ENCODE results near the gene SPRR1A.

Gene SPRR1A

DNA sequence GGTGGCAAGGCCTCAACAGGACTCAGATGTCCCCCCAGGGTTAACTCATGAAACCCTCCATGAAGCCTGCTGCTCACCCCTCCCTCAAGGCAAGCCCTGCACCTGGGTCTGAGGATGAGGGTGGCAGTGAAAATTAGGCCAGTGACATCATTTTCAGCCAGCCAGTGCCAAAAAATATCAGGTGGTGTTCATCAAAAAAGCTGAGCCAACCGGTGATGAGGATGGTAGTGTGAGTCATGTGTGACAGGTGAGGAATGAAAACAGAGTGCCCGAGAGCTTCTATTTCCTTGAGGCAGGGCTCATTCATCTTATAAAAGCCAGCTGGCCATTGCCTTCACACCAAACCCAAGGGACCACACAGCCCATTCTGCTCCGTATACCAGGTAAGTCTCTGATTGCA lies at the start of gene SPRR1A:
Gene SPRR1A (plus strand): TSS at position 339 of the 400 bp plus-strand sequence. CDS start 1,150 bp downstream, outside the sequence.
- Histone ChIP-seq H3K4me1 (ENCODE audit: control insufficient read depth in 1 of 2, insufficient read depth in 1 of 2, low read depth in 1 of 2, low read length in 1 of 2) (no peaks in the 10 kb centered on the region), H3K9me3 (no peaks in the 10 kb centered on the region), H3K4me3 (ENCODE audit: low read depth in 1 of 2, low read length in 1 of 2) (no peak within 1 kb of the TSS), H3K27me3 (peaks cover 22% of the 10 kb centered on the region), H3K27ac (no peak within 1 kb of the TSS), H3K36me3 (no peaks in the 10 kb centered on the region)
- TF ChIP-seq CTCF (IDR thresholded peaks at IDR 0.05): no peak

GRCh38 chr1:152940614-152941013 lies 43.3 kb upstream of the SPRR1A start:
- no peaks in the 10 kb centered on the region for H3K27me3 ChIP-seq
- H3K9me3 ChIP-seq: no peaks in the 10 kb centered on the region
- no peak for TF ChIP-seq CTCF (IDR thresholded peaks at IDR 0.05)
- H3K4me3 ChIP-seq (ENCODE audit: low read depth in 1 of 2, low read length in 1 of 2): no peak overlapping the region
- no peaks in the 10 kb centered on the region for H3K4me1 ChIP-seq (ENCODE audit: control insufficient read depth in 1 of 2, insufficient read depth in 1 of 2, low read depth in 1 of 2, low read length in 1 of 2)
- no peaks in the 10 kb centered on the region for H3K36me3 ChIP-seq
- no peak overlapping the region for H3K27ac ChIP-seq

DNA sequence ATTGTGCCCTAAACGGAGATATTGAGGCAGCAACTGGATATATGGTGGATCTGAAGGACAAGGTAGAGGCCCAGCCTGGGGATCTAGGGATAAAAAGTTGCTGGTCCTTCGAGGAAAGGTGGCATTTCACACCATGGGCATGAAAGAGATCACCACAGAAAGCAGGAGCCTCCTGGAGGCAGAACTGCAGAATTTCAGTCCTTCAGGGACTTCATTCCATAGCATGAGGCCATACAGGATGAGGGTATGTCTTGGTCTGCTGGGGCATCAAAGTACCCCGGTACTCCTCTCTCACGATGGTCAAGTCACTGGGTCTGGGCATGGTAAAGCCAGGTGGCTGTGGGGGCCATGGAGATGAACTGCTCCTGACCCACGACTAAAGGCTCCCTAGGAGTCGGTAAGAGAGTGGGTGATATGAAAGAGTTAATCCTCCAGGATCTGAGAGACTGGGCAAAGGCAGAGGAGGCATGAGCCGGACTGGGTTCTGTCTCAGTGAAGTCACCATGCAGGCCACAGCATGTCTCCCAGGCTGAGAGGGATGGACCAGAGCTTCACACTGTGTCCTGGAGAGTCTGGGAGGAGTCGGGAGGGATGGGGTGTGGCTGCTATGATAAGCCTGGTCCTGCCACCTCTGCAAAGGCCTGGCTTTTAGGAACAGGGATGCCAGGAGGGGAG lies 42.7 kb upstream of the SPRR1A start:
- no peak overlapping the region for H3K4me3 ChIP-seq (ENCODE audit: low read depth in 1 of 2, low read length in 1 of 2)
- no peak for TF ChIP-seq CTCF (IDR thresholded peaks at IDR 0.05)
- no peaks in the 10 kb centered on the region for H3K36me3 ChIP-seq
- H3K9me3 ChIP-seq: no peaks in the 10 kb centered on the region
- H3K27me3 ChIP-seq: no peaks in the 10 kb centered on the region
- no peak overlapping the region for H3K27ac ChIP-seq
- no peaks in the 10 kb centered on the region for H3K4me1 ChIP-seq (ENCODE audit: control insufficient read depth in 1 of 2, insufficient read depth in 1 of 2, low read depth in 1 of 2, low read length in 1 of 2)

- no peak for TF ChIP-seq CTCF (IDR thresholded peaks at IDR 0.05)
- H3K27me3 ChIP-seq: no peaks in the 10 kb centered on the region
- no peak overlapping the region for H3K27ac ChIP-seq
- H3K9me3 ChIP-seq: no peaks in the 10 kb centered on the region
- H3K4me3 ChIP-seq (ENCODE audit: low read depth in 1 of 2, low read length in 1 of 2): no peak overlapping the region
- H3K36me3 ChIP-seq: no peaks in the 10 kb centered on the region
- H3K4me1 ChIP-seq (ENCODE audit: control insufficient read depth in 1 of 2, insufficient read depth in 1 of 2, low read depth in 1 of 2, low read length in 1 of 2): no peaks in the 10 kb centered on the region
These were observed 41.7 kb upstream of the SPRR1A start for GRCh38 chr1:152942161-152942560.

DNA sequence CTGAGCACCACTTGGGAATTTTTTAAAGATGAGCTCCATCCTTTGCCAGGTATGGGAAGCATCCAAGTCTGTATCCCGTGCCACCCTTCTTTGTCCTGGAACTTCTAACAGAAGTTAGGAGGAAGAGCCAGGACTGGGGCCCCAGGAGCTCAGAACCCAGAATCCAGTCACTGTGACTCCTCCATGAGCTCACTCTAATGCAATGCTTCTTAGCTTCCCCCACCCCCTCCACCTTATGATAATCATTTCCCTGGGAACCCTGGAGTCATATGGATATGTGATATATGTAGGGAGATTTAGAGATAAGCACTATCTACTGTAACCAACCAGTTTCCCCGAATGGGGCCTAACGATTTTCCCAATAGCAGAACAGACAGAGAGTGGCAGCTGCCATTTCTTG lies 37.6 kb upstream of the SPRR1A start:
- Histone ChIP-seq H3K9me3 (no peaks in the 10 kb centered on the region), H3K27ac (no peak overlapping the region), H3K4me1 (ENCODE audit: control insufficient read depth in 1 of 2, insufficient read depth in 1 of 2, low read depth in 1 of 2, low read length in 1 of 2) (no peaks in the 10 kb centered on the region), H3K4me3 (ENCODE audit: low read depth in 1 of 2, low read length in 1 of 2) (no peak overlapping the region), H3K36me3 (no peaks in the 10 kb centered on the region), H3K27me3 (no peaks in the 10 kb centered on the region)
- TF ChIP-seq CTCF (IDR thresholded peaks at IDR 0.05): no peak
